Measurements from ENCODE around the gene TM9SF4.
"Not testable (repeated sequence)": the region's sequence is repeated elsewhere in the genome, so short reads cannot be mapped to it uniquely, and the experiment has no call there.

The TM9SF4 gene

DNA sequence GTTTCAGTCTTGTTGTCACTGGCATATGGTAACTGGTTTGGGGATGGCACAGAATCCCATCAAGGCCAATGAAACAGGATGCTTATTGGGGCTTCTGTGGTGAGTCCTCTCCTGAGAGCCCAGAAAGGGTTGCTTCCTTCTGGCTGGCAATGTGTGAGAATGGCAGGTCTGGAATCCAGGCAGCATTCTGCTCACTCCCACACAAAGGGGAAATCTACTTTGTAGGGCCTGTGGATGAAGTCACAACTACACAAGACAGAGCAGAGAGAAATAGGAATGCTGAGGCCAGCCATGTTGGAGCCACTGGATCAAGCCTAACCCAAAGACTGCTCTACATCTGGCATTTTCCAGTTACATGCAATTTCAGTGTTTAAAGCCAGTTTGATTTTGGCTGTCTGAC is 82.4 kb downstream of the TM9SF4 start:
- DNase-seq: no peak

DNA sequence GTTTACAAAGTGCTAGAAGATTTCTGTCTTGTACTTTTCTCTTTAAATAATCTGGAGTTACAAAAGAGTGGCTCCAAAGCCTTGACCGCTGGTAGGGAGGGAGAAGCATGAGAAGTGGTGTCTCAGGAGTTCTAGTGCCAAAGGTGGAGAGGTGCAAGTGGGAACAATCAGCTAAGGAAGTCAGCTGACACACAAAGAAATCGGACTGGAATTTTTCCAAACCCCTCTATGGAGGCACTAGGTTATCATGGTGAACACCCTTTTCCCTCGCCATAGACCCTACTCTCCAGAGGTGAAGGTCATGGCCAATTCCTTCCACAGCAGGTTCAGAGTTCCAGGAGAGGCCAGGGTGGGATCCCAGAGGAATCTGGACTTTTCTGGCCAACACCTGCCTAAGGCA is 83.2 kb downstream of the TM9SF4 start:
- DNase-seq: no peak

DNA sequence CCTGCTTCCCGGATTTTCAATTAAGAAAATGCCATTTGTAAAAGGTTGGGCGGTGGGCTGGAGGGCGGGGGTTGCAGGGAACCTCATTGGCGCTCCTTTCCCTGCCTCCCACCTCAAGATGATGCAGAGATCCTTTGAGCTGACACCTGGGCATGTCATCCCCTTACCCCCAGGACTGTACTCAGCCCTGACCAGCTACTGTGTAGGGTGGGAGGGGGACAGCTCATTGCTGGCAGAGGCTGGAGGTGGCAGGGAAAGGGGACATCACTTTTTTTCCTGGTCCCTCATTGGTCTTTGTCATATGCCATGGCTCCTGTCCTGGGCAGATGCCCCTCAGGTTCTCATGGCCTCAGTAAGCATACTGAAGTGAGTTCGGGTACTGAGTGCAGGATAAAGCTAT is 83.8 kb downstream of the TM9SF4 start:
- not testable (repeated sequence) for DNase-seq

DNA sequence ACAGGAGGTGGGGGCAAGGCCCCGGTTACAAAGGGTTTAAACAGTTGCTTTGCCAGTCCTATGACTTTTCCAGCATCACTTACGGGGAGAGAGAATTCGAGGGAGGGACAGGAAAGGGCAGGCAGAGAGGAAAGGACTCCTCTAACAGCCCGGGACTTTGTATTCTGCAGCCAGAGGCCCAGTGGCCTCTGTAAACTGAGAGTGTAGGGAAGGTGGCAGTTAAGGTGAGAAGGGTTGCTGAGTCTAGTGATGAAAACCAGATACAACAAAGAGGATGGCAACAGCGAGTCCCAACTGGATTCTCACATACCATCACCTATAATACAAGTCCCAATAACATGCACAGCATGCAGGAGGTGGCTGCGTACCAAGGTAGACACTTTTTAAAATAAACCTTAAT is 84.5 kb downstream of the TM9SF4 start:
- DNase-seq: no peak

DNA sequence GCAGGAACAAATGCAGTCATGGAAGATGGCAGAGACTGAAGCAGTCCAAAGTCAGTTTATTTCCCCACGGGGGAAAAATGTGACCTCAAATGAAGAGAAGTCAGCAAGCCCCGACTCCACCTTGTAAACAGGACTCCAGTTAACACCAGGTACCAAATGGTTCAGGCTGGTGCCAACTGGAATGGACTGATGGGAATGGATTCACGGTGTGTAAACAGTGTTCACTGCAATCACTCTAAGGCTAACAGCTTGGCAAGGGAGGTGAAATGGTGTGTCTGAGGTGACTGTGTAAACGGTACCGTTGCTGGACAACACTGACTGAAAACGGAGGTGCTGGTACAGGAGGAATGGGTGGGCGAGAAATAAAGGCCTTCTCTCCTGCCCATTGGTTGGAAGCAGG is 86.1 kb downstream of the TM9SF4 start:
- no peak for DNase-seq

DNA sequence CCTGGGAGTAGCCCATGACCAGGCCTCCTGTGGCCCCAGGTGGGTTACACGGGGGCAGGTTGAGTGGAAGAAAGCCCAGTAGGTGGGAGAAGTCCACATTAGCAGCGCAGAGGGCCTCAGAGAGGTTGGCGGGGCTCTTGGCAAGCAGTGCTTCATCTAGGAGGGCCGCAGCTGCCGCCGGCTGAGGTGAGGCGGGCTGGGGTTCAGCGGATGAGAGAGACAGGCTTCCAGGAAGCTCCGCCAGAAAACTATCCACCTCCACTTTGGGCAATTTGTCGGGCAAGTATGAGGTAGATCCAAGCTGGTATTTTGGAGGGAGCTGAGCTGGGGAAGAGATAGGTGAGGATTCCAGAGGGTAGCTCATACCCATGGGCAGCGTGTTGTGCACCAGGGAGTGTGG is 87.1 kb downstream of the TM9SF4 start:
- not testable (repeated sequence) for DNase-seq

DNA sequence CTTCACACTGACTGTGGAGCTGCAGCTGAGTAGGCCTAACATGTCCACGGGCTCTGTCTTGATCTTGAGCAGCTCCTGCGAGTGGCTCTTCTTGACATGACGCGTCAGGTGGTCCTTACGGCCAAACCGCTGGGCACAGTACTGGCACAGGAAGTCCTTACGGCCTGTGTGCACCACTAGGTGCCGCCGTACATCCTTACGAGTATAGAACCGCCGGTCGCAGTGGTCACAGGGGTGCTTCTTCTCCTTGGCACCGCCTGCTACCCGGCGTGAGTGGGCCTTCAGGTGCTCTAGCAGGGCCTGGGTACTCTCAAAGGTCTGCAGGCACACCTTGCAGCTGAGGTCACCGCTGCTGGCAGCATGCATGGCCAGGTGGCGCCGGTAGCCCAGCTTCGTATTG is 87.6 kb downstream of the TM9SF4 start:
- not testable (repeated sequence) for DNase-seq

DNA sequence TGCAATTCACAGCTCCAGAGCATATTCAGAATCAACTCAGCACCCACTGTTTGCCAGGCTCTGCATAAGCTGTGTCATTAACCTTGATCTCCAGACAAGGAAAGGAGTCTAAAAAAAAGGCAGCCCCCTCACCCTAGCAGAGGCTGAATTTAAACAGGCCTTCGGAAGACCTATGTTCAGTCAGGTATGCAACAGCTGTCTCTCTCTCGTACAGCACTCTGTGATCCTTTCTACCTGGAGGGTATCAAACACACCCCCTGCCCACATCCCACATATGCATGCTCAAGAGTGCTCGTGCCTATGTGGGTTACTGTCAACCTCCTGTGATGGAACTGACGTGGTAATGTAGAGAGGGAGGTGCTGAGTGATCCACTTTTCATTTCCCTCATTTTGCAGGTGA is 89.5 kb downstream of the TM9SF4 start:
- no peak for DNase-seq

DNA sequence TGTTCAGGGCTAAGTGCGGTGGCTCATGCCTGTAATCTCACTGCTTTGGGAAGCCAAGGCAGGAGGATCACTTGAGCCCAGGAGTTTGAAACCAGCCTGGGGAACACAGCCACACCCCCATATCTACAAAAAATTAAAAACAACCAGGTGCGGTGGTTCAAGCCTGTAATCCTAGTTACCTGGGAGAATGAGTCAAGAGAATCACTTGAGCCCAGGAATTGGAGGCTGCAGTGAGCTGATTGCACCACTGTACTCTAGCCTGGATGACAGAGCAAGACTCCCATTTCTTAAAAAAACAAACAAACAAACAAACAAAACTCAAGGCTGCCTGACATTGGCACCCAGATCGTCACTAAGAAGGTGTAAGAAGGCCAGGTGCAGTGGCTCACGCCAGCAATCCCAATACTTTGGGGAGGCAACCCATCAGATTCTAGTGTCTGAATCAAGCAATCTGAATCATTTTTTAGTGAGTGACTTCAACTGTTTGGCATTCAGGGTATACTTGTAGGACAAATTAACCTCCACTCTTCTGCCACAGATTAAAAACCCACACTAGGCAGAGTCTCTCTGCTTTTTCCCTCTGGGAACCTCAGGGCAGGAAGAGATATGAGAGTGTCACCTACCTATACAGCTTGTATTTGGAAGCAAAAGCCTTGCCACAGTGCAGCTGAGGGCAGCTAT is 91.9 kb downstream of the TM9SF4 start:
- DNase-seq: no peak

DNA sequence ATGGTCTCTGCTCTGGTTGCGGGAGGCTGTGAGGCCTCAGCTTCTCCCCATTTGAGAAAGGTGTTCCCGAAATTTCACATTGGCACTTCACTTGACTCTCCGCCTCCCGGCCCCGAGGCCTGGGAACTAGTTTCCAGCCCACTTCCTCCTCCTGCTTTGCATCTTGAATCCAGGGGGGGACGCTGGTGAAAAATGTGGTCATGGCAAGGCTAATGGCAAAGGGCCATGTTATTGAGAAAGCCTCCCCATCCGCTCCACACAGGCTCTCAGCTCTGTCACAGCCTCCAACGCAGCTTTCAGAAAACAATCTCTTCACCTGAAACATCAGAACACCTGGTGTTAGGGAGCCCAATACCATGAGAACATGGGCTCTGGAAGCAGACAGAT is 92.5 kb downstream of the TM9SF4 start:
- peak in 1 of 2 experiments; percentile 4 for DNase-seq

DNA sequence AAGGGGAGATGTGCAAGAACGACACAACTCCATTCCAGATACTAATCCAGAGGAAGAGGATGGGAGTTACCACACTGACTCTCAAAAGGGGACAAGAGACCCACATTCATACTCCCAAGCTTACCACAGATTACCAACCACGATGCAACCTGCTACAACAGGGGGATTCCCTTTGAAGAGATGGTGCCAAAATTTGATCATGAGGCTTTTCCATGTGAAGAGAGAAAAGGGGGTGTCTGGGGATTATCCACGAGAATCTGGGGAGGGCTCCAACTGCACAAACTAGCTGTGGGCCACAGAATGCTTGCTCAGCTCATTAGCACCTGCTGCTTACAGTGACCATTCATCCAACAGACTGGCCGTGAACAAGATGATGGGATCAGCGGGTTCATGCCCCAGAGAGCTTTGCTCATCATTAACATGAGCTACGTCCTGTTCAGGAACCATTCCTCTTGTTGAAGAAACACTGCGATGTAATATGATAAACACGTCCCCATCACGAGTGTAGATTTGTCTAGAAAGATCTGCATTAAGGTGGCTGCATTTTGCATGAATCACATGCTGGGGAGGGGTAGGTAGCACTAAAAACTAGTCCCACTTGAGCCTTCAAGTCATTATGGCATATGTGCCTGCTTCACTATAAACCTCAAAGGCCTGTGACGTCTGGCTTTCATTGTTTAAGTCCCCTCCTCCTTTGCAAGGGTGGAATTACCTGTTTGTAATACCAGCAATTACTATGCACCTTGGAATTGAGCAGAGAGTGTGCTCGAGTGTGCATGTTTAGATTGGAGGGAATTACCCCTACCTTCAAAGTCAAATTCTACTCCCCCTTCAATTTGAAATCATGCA is 94.1 kb downstream of the TM9SF4 start:
- DNase-seq: no peak

DNA sequence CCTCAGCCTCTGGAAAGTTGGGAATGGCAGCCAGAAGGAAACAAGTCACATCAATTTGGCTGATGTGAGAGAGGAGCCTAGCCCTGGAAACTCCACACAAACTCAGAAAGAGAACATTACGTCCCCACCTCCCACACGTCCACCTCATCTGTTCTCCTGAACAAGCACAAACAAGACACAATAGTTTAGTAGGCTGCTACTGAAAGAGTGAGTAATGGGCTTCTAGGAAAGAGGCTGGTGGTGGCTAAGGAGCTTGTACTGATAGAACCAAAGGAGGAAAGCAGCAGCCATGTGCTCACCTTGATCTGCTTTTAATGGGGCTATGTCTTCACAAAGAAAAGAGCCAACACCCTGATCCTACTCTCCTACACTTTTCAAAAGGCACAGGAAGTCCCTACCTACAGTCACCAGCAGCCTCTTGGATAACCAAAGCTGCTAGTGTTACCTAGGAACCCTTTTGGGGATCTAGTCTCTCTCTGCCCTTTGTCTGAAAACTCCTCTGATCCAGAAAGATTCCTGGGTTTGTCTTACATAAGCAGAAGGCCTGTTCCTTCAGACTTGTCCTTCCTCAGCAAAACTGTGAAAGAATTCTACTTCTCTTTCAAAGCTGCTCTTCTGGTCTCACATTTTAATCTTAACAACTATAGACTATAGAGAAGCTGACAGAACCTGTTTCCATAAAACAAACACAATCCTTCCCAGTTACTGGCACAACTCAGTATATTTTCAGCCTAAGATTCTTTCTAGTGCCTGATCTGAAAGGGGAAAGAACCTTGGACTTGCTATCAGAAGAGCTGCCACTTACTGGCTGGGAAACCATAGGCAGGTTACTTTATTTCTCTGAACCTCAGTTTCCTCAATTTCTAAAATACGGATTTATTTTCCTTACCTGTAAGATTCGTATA is 94.9 kb downstream of the TM9SF4 start:
- DNase-seq: no peak

DNA sequence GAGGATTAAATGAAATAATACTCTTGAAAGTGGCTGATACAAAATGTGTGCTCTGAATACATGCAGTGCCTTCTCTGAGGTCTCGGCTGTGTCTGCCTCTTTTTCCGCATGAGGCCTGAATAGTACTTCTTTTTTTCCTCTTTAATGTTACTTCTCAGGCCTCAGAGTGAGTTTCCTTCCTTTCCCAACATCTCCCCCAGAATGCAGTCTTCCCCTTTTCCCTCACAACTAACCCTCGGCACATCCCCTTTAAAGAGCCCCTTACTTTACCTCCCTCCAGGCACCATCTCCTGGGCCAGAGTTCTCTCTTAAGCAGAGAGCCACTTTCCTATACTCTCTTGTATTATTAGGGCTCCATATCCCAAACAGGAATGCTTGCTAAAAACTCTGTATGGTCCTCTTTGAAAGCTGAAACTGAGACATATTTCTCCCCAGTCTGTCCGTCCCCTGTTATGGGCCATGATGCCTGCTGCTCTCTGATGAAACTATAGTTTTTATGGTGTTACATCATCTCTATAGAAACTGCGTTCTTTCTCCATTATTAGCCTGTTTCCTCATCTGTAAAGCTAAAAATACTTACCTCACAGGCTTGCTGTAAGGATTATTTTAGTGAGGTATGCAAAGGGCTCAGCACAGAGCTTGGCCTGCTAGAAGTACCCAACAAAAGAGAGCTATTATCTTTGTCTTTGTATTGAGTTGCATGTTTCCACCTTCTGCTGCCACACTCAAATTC is 95.8 kb downstream of the TM9SF4 start:
- DNase-seq: peak; percentile 43 to 63

DNA sequence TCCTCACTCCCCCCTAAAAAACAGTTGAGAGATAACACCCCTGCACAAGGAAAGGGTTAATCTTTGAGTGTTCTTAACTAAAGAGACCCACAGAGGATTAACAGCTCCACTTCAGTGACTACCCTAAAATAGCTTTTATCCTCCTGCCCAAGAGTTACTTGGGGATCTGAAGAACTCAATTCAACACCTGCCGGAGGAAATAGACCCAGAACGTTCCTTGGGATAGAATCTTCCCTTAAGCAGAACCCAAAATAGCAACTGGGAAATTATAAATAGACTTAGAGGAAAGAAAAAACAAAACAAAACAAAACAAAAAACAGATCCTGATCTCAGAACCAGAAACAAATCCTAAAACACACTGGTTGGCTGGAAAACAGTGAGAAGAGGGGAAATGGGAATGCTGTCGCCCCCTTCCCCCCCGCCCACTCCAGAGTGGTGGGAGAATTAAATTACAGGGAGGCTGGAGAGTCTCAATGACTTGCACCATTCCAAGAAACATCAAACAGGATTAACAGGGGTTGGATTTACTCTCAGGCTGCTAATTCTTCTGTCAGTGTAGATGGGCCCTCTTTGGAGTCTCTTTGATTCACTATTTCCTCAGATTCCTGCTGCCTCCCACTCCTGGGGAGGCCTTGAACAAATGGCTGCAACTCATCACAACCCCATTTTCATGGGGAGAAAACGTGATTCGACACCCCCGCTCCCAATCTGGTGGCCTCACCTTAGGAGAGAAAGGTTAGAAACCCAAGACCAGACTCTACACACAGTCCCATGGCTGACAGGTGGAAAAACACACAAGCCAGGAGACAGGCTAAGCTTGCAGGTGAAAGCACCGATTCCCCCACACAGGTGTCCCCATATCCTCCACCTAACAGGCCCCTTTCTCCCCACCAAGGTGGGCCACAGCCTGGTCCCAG is 96.6 kb downstream of the TM9SF4 start:
- DNase-seq: no peak

DNA sequence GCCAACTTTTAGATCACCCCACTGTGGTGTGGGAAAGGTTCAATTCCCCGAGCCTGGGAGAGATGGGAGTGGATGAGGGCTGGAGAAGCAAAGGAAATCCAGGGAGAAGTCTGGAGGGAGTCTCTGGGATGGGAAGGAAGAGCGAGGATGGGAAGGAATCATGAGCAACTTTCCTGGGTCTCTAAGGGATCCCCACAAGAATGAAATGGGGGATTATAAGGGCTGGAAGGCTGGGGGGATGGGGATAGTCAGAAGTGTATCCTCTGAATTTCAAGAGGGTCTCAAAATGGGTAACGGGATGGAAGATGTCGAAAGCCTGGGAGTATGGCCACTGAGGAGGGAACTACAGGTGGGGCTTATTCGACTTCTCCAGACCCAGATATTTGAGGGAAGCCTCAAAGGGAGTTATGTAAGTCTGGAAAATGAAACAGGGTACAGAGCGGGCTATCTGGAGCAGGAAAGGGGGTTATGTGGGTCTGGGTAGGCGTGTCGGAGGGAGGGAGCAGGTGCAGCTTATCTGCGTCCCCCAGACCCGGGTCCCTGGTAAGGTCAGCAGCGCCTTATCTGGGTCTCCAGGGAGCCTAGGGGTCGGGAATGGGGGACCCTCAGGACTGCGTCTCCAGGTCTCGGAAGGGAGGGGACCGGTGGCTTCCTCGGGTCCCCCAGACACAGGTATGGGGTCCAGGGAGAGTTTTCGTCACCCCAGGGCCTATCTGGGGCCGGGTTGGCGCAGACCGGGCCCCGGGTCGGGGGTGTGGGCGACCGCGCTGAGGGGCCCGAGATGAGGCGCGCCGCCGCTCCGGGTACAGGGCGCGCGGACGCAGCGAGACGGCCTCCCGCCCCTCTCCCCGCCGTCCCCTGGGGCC is 97.5 kb downstream of the TM9SF4 start:
- DNase-seq: peak in 1 of 2 experiments; percentile 7

DNA sequence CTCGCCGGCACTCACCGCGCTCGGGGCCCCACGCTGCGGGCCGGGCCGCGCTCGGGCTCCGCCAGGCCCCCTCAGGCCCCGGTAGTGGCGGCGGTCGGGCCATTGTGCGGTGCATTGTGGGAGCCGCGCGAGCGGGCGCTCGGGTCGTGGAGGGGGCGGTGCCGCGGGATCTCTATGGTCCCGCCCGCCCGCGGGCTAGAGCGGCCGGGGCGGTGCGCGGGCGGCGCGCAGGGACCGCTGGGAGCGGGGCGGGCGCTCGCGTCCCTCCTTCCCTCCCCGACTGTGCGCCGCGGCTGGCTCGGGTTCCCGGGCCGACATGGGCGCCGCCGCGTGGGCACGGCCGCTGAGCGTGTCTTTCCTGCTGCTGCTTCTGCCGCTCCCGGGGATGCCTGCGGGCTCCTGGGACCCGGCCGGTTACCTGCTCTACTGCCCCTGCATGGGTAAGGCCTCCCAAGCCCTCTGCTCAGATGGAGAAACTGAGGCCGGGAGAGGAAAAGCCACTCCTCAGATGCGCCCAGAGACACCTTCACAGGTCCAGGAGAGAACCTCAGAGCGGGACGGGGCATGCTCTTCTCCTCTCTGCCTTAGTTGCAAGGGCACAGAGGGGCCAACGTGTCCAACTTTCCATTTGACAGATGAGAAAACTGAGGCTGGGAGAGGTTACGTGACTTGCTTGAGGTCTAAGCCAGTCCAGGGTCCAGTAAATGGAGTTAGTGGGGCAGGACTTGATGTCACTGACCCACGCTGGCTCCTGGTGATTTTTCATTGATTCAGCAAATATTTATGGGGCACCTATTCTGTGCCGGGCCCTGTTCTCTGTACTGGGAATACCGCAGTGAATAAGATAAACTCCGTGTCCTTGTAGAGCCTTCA is 98.3 kb downstream of the TM9SF4 start, which contains the start of the genes PLAGL2 and POFUT1:
TSS of gene PLAGL2 (minus strand) at position 118 of the 873 bp plus-strand sequence. CDS start 5,565 bp downstream, outside the sequence.
TSS of gene POFUT1 (plus strand) at position 255 of the 873 bp plus-strand sequence. CDS start at position 317, 62 bp downstream.
- DNase-seq: peak; percentile 57 to 69

DNA sequence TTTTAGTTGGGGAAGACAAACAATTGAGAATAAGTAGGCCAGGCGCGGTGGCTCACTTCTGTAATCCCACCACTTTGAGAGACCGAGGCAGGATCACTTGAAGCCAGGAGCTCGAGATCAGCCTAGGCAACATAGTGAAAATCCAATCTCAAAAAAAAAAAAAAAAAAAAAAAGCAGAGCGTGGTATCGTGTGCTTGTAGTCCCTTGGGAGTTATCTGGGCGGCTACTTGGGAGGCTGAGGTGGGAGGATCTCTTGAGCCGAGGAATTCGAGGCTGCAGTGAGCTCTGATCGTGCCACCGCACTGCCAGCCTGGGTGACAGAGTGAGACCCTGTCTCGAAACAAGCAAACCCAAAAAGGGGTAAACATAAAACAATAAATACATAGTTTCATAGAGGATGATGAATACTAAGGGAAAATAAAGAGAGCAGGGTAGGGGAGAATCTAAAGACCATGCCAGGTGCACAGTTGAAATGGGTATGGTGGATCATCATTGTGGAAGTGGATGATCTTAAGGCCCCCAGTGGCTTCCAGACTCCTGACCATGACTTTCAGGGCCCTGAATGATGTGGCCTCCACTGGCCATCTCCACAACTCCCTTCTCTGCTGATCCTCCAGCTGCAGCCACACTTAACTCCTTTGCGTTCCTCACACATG is 99.1 kb downstream of the TM9SF4 start:
- DNase-seq: no peak

DNA sequence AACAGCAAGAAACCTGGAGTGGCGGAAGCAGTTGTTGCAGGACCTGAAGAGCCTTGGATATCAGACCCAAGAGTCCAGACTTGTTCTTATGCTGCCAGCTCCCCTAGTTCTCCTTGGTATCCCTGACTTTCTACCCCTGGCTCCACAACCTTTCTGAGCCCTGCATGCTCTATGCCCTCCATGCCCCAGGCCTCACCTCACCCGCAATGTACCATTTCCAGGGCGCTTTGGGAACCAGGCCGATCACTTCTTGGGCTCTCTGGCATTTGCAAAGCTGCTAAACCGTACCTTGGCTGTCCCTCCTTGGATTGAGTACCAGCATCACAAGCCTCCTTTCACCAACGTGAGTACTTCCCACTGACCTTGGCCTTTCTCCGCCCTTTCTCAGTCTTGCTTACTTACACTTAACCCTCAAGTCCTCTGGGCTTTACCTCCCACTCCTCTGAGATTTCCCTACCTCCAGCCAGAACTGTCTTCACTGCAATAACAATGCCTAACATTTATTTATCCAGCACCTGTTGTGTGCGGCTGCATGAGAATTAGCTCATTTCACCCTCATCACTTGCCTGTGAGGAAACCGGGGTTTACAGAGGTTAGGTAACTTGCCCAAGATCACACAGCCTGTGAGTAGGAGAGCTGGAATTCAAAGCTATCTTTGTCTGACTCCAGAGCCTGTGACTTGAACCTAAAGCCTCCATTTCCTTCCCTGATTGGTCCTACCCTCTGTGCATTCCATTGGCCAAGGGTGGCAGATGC is 100.5 kb downstream of the TM9SF4 start:
- DNase-seq: no peak
